Hepatocyte (in vitro differentiated cells): ENCODE results near the gene CTXND1.

Source experiments
- EZH2 ChIP-seq: fragments of 200-600 bp; sonication (generic); IDR thresholded peaks from 2 replicates; pipeline ENCODE4 v1.6.1; 2016; ENCODE audit warnings: antibody characterized with exemption, mild to moderate bottlenecking, borderline replicate concordance
- TF ChIP-seq, protein P1 (sequence below): fragments of 200-600 bp; sonication (generic); IDR thresholded peaks from 2 replicates; pipeline ENCODE4 v1.5.1; 2016; ENCODE audit warnings: antibody characterized with exemption, mild to moderate bottlenecking; ENCODE audit not compliant: poor library complexity

DNA sequence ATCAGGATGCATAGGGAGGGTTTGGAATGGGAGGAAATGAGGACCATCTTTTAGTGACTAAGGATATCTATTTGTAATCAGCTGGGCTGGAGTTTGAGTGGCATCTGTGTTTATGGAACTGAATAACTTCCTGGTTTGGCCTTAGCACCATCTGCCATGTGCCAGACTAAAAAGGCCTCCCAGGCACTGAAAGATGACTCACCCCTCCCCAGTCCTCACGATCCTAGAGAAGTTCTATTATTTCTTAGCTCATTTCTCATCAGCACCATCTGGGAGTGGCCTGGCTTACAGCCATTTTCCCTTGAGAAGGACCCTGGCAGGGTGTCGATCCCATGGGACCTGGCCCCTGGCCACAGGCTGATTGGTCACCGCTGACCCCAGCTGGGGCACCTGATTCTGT lies 23.9 kb upstream of the CTXND1 start:
- TF ChIP-seq EZH2 = no peak
- TF ChIP-seq, protein P1, sequence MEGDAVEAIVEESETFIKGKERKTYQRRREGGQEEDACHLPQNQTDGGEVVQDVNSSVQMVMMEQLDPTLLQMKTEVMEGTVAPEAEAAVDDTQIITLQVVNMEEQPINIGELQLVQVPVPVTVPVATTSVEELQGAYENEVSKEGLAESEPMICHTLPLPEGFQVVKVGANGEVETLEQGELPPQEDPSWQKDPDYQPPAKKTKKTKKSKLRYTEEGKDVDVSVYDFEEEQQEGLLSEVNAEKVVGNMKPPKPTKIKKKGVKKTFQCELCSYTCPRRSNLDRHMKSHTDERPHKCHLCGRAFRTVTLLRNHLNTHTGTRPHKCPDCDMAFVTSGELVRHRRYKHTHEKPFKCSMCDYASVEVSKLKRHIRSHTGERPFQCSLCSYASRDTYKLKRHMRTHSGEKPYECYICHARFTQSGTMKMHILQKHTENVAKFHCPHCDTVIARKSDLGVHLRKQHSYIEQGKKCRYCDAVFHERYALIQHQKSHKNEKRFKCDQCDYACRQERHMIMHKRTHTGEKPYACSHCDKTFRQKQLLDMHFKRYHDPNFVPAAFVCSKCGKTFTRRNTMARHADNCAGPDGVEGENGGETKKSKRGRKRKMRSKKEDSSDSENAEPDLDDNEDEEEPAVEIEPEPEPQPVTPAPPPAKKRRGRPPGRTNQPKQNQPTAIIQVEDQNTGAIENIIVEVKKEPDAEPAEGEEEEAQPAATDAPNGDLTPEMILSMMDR = no peak
